ENCODE results near the gene ASS1.

The ASS1 gene

GRCh38 chr9:130539420-130540223 is 94.9 kb downstream of the ASS1 start:
- DNase-seq = no peak

GRCh38 chr9:130541533-130541932 is 96.8 kb downstream of the ASS1 start:
- DNase-seq = no peak

DNA sequence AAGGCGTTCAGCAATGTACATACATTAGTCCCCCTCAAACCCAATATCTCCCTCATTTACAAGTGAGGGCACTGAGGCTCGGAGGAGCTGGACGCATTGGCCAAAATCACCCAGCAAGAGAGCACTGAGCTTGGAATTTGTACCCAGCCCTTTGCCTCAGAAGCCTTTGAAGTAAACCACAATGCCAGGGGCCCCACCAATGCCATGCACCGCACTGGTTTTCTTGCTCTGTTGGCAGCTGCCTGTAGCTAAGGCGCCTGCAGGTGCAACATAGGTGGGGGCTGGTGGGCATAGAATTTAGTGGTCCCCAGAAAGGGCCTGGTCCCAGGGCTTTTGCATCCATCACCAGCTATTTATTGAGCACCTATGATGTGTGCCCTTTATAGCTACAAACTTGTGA is 97.3 kb downstream of the ASS1 start:
- DNase-seq = no peak

GRCh38 chr9:130542457-130543228 is 97.9 kb downstream of the ASS1 start:
- no peak for DNase-seq

- DNase-seq = no peak
Observed at GRCh38 chr9:130543368-130543767, 98.6 kb downstream of the ASS1 start.

- DNase-seq = no peak
Observed at GRCh38 chr9:130543859-130544258, 99.1 kb downstream of the ASS1 start.

GRCh38 chr9:130544364-130544763 is 99.6 kb downstream of the ASS1 start:
- DNase-seq = no peak

DNA sequence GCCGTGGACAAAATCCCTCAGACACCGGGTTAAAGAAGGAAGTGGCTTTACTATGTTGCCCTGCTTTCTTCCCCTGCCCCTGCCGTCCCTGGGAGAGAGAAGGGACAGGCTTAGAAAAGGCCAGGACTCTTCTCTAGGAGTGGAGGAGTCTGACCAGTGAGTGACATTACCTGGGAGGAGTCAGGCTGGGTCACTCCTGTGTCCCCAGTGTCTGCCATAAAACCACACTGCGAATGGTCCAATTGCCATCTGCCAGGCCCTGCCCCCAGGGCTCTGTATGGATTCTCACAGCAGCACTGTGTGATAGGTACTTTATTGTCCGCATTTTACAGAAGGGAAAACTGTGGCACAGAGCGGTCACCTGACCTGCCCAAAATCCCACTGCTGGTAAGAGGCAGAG is 103.3 kb downstream of the ASS1 start:
- no peak for DNase-seq

DNA sequence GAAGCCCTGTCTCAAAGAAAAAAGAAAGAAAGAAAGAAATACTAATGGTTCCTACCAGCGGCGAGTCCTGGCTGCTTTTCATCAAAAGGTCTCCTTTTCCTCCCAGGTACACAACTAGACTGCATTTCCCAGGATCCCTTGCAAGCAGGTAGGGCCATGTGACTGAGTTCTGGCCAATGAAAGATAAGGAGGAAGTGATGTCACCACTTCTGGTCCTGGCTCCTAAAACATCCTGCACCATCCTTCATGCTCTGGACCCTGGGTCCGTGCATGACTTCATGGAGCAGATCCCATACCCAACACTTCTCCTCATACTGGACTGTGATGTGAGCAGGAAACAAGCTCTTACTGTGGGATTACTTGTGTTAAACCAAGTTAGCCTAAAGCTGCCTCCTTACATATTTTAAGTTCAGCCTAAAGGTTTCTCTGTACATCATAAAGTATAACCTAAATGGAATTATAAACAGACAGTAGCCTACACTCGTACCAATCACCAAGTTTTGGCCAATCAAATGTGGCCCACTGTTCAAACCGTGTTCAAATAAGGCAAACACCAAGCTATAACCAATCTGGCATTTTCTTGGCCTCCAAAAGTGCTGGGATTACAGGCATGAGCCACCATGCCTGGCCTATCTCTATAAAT is 104.5 kb downstream of the ASS1 start:
- no peak for DNase-seq

Measured in GF-D8 (cell line).